NCI-H2227 treated with DMSO at 0.1 percent for 48 hours (cell line): ENCODE data around the gene EMX2.

Experiments used
- DNase-seq: peaks from one replicate; lab custom pipeline; 2025; lab: John Stamatoyannopoulos, UW

The EMX2 gene

DNA sequence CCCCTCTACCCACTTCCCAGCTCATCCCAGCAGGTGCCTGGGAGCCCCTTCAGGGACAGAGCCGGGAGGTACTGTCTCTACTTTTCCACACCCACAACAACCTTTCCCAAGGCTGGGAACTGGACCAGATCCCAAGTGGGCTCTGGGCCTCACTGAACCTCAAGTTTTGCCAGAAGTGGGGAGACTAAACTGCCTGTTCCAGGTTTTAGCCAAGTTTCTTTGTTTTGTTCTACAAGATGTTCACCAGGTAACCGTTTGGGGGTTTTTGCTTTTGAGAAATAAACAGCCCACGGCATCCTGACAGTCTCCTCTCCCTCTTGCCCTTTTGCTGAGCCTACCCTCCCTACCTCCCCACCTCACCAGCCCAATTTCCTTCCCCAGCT is 10.6 kb upstream of the EMX2 start:
- DNase-seq = no peak

- no peak for DNase-seq
Measured at GRCh38 chr10:117532451-117533107, 10.0 kb upstream of the EMX2 start.

GRCh38 chr10:117533507-117534281 is 8.9 kb upstream of the EMX2 start:
- DNase-seq = no peak

DNA sequence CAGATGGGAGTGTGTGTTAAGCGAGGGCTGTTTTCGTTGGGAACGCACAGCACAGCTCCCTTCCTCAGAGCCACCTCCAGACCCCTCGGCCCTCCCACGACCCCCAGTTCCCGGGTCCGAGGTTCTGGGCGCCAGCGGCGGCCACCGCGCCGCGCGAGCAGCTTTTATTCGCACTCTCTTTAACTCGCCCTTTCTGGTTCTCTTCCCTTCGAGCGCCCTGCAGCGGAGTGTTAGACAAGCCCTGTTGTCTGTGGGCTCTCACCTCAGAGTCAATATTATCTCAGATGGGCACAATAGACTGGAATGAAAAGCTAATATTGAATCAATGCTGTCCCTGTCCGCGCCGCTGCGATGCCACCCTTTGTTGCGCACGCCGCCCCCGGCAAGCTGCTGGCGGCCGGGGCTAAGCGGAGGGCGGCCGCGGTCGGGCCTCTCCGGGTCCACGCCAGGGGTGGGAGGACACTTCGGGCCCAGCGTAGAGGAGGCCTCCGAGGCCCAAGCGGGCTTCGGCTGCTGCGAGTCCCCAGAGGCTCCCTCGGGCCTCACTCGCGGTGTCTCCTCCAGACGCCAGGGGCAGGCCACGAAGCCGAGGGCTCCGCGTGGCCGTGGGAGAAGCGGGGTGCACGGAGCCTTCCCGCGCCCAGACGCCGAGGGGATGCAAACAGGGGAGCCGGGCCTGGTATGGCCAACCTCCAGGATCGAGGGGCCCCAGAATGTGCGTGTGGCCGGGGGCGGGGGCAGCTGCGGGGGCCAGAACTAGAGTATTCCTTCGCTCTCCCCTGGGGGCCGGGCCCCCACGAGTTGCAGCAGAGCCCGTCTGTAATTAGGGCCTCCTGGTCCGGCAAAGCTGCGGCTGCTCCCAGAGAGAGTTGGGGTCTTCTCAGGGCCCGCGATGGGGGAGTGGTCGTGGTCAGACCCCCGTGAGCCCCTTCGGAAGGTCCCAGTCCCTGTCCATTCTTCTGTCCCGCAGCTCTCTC is 7.9 kb upstream of the EMX2 start:
- DNase-seq = no peak

DNA sequence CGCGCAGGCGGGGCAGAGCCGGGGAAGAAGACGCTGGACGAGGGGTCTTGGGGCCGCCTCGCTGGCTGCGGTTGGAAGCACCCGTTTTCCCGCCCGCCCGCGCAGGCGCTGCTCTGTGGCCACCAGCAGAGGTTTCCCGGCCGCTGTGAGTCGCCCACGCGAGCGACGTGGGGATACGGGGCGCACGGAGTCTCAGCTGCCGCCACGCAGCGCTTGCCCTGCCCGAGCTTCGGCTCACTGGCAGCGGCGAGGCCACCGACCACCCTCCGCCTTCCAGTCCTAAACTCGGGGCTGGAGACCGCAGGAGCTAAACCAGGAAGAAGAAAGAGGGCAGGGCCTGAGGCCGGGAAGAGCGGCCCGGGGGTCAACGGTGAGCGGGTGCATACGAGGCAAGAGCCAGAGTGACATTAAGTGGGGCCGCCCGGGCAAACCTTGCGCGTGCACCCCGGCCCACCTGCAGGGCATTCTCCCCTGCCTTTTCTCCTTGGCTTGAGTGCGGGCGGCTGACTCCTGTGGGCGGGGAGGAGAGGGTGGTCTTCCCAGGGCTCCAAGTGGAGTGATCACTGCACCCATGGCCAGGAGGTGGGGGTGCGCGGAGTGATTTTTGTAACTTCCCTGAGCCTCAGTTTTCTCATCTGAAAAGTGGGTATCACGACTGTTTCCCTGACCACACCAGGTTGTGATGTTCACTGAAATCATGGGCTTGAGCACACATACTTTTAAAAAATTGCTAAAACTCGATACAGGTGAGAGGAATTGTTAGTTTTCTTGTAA is 7.1 kb upstream of the EMX2 start:
- no peak for DNase-seq

DNA sequence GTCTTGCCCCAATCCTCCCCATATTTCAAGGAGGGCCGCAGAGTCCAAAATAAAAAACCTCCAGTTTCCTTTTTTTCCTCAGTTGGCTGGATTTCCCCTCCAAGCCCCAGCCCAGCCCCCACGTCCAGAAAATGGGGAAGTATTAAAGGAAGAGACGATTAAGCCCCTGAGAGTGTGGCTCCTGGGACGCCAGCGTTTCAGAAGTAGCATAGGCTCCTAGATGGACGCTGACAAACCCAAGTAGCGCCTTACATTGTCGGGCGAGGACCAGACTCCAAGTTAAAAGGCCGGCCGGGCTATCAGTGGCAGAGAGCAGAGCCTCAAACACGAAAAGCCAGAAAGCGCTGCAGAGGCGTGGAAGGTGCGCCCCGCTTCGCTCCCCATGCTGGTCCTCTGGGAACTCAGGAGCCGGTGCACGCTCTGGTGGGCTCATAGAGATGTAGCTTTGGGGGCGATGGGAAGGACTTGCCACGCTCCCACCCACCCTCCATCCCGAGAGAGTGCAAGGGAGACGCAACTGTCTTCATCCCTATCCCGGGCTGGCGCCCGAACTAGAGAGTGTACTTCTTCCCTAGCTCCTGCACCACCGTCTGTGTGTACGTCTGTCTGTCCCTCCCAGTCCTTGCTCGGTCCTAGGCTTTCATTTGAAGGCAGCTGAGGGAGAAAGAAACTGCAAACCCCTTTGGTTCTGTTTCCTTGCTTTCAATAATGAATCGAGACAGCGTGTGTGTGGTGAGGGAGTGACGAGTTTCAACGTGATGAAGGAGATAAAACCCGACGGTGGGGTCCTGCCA is 6.3 kb upstream of the EMX2 start:
- no peak for DNase-seq

DNA sequence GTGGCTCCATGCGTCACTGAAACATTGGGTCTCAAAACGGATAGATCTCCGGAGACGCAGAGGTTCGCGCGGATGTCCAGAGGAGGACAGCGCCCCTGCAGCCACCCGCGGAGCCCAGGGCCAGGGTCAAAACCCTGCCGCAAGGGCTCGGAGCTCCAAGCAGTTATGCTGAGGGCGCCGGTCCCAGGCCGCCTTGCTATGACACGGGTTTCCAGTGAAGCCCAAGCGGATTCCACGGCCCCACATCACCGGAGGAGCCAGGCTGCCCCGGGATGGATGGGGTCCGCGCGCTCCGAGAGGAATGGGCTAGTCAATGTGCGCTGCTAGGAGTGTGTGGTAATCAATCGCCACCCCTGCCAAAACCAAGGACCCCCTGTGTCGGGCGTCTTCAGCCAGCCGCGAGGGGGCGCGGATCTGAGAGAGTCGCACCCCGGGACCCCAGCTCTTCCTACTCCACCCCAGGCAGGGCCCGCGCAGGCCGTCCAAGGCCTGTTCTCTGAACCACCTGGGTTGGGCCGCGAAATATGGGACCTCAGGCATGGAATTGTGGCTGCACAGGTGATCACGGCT is 5.6 kb upstream of the EMX2 start:
- DNase-seq = no peak

- DNase-seq = no peak
Measured at GRCh38 chr10:117537436-117537903, 5.1 kb upstream of the EMX2 start.

GRCh38 chr10:117537904-117538524 is 4.5 kb upstream of the EMX2 start:
- no peak for DNase-seq

- DNase-seq = no peak
Measured at GRCh38 chr10:117539361-117539773, 3.2 kb upstream of the EMX2 start.

DNA sequence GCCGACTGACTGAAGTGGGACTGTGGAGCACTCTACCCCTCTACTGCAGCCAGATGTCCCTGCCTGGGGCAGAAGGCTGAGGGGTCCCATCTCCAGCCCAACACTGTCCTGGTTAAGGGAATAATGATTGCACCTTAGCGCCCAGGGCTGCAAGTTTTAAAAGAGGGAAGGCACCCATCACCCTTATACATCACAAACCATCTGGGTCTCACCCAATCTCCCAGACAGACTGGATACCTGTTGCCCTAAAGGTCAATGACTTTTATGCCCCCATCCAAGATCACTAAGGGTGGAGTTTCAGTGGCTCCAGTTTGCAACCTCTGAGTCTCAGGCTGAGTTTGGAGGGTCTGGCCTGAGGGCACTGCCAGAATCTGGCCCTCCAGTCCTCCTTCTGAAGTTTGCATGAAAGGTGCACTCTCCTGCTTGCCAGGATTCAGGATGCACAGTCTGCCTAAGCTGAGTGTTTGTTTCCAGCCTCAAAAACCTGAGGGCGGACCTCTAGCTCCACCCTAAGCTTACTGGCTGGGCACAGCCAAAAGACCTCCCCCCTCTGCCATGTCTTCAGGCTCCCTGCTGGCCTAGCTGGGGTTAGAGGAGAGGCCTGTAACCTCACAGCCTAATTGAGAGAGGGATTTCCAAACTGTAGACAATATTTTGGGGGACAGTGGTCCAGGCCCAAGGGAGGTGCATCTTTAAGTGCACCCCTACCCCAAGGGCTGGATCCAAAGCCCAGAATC is 2.5 kb upstream of the EMX2 start:
- DNase-seq = no peak

- DNase-seq = no peak
Measured at GRCh38 chr10:117540640-117541404, 1.7 kb upstream of the EMX2 start.

- DNase-seq = no peak
Measured at GRCh38 chr10:117541405-117541908, 1.1 kb upstream of the EMX2 start.

GRCh38 chr10:117541909-117542705 is 439 bp upstream of the EMX2 start:
- no peak for DNase-seq

DNA sequence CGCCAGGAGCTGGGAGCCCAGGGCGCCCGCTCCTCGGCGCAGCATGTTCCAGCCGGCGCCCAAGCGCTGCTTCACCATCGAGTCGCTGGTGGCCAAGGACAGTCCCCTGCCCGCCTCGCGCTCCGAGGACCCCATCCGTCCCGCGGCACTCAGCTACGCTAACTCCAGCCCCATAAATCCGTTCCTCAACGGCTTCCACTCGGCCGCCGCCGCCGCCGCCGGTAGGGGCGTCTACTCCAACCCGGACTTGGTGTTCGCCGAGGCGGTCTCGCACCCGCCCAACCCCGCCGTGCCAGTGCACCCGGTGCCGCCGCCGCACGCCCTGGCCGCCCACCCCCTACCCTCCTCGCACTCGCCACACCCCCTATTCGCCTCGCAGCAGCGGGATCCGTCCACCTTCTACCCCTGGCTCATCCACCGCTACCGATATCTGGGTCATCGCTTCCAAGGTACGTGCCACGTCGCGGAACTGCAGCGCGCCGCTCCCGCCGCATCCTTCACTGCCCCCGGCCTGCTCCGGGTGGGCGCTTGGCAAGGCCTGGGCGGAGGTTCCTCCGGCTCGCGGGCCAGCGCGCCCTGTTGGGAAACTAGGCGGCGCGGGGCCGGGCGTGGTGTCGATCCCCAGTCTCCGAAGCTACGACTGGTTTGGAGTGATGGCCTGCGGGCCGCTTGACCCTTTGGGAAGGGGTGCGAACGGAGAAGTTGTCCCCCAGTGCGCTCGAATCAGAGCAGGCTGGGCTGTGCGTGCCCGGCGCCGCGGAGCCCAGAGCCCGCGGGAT is 868 bp downstream of the EMX2 start:
- no peak for DNase-seq

DNA sequence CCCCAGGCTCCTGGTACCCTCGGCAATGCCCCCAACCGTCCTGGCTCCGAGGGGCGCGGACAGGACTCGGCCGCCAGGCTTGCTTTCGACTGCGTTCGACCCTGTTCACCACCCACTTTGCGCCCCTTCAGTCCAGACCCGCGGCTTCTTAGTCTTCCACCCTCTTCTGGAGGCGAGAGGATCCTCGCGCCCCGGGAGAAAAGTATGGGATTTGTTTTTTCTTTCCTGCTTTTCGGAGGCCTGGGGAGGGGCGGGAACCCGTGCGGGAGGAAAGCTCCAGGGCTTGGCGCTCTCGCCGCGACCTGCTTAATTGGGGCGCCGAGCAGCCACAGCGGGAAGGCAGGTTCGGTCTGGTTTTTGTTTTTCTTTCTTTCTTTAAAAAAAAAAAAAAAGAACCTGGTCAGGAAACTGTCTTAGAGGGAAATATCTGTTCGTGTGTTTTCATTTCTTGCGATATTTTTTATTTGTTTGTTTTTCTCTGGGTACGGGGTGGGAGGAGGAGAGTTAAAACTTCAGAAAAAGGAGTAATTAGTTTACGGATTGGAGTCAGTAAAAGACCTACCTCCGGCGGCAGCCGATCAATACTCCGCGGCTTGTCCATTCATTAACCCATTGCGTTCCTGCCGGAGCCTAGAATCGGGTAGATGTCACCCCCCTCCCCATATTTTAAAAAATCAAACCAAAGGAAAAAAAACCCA is 1.6 kb downstream of the EMX2 start:
- no peak for DNase-seq
